Measurements from ENCODE around the gene KRT82.
"Not testable (repeated sequence)": the region's sequence is repeated elsewhere in the genome, so short reads cannot be mapped to it uniquely, and the experiment has no call there.

Gene KRT82

GRCh38 chr12:52410589-52411248 is 4.6 kb upstream of the KRT82 start:
- DNase-seq (ENCODE audit: low read depth): not testable (repeated sequence)

- no peak for DNase-seq (ENCODE audit: low read depth)
Measured at GRCh38 chr12:52407918-52408317, 1.8 kb upstream of the KRT82 start.

- no peak for DNase-seq (ENCODE audit: low read depth)
Measured at GRCh38 chr12:52404951-52405350, 1.2 kb downstream of the KRT82 start.

- DNase-seq (ENCODE audit: low read depth): no peak
Measured at GRCh38 chr12:52403561-52403960, 2.6 kb downstream of the KRT82 start.

- no peak for DNase-seq (ENCODE audit: low read depth)
Measured at GRCh38 chr12:52402873-52403540, 3.1 kb downstream of the KRT82 start.

GRCh38 chr12:52402377-52402776 is 3.8 kb downstream of the KRT82 start:
- no peak for DNase-seq (ENCODE audit: low read depth)

GRCh38 chr12:52401926-52402325 is 4.2 kb downstream of the KRT82 start:
- no peak for DNase-seq (ENCODE audit: low read depth)

- DNase-seq (ENCODE audit: low read depth): no peak
Measured at GRCh38 chr12:52401526-52401925, 4.6 kb downstream of the KRT82 start.

- no peak for DNase-seq (ENCODE audit: low read depth)
Measured at GRCh38 chr12:52400906-52401305, 5.2 kb downstream of the KRT82 start.

GRCh38 chr12:52399756-52400155 is 6.4 kb downstream of the KRT82 start:
- DNase-seq (ENCODE audit: low read depth): no peak

- DNase-seq (ENCODE audit: low read depth): no peak
Measured at GRCh38 chr12:52398176-52398575, 8.0 kb downstream of the KRT82 start.

GRCh38 chr12:52396656-52397055 is 9.5 kb downstream of the KRT82 start:
- DNase-seq (ENCODE audit: low read depth): no peak

- no peak for DNase-seq (ENCODE audit: low read depth)
Measured at GRCh38 chr12:52395761-52396434, 10.2 kb downstream of the KRT82 start.

- DNase-seq (ENCODE audit: low read depth): no peak
Measured at GRCh38 chr12:52394836-52395405, 11.2 kb downstream of the KRT82 start.

- DNase-seq (ENCODE audit: low read depth): no peak
Measured at GRCh38 chr12:52392465-52393007, 13.6 kb downstream of the KRT82 start.

- no peak for DNase-seq (ENCODE audit: low read depth)
Measured at GRCh38 chr12:52391618-52392002, 14.5 kb downstream of the KRT82 start.

- DNase-seq (ENCODE audit: low read depth): no peak
Measured at GRCh38 chr12:52390739-52391617, 15.2 kb downstream of the KRT82 start.

GRCh38 chr12:52389313-52390207 is 16.6 kb downstream of the KRT82 start:
- no peak for DNase-seq (ENCODE audit: low read depth)

- no peak for DNase-seq (ENCODE audit: low read depth)
Measured at GRCh38 chr12:52387859-52388258, 18.3 kb downstream of the KRT82 start.

- no peak for DNase-seq (ENCODE audit: low read depth)
Measured at GRCh38 chr12:52385226-52385702, 20.9 kb downstream of the KRT82 start, which contains the start of gene KRT84. TSS of gene KRT84 (minus strand) at chr12:52385652. CDS start at chr12:52385585, 67 bp downstream.

Measured in activated gamma-delta T cell treated with anti-CD3 and anti-CD28 coated beads, Interleukin-2, amount 50 U/mL, for 16 hours (primary cell).